ENCODE measurements around the gene DNM3.

DNM3 gene

GRCh38 chr1:172359491-172359999 is 518.2 kb downstream of the DNM3 start (continued):
- TF ChIP-seq ZFP30 (CRISPR knock-in tag; IDR thresholded peaks at IDR 0.05): no peak

- no peak for ATAC-seq
- no peak for TF ChIP-seq PPARA (CRISPR knock-in tag; IDR thresholded peaks at IDR 0.05; ENCODE audit: borderline replicate concordance)
- no peak for TF ChIP-seq ZNF565 (CRISPR knock-in tag; conservative IDR thresholded peaks at IDR 0.05; ENCODE audit: low read depth)
- TF ChIP-seq SNAI2 (CRISPR knock-in tag; IDR thresholded peaks at IDR 0.05): no peak
- no peak for TF ChIP-seq ZFP3 (CRISPR knock-in tag; IDR thresholded peaks at IDR 0.05)
- no peak for TF ChIP-seq CREB5 (CRISPR knock-in tag; IDR thresholded peaks at IDR 0.05; ENCODE audit: low read depth)
Measured at GRCh38 chr1:172360511-172360910, 519.2 kb downstream of the DNM3 start.

- ATAC-seq: no peak
- no peak for TF ChIP-seq BACH2 (CRISPR knock-in tag; IDR thresholded peaks at IDR 0.05; ENCODE audit: borderline replicate concordance)
- no peak for TF ChIP-seq CSRNP3 (CRISPR knock-in tag; IDR thresholded peaks at IDR 0.05)
- TF ChIP-seq SNAI2 (CRISPR knock-in tag; IDR thresholded peaks at IDR 0.05): no peak
- no peak for TF ChIP-seq ZC3H10 (CRISPR knock-in tag; IDR thresholded peaks at IDR 0.05)
- no peak for TF ChIP-seq ZNF8 (CRISPR knock-in tag; IDR thresholded peaks at IDR 0.05)
- no peak for TF ChIP-seq RARB (CRISPR knock-in tag; IDR thresholded peaks at IDR 0.05)
- no peak for TF ChIP-seq CREB5 (CRISPR knock-in tag; IDR thresholded peaks at IDR 0.05; ENCODE audit: low read depth)
- TF ChIP-seq ZFP30 (CRISPR knock-in tag; IDR thresholded peaks at IDR 0.05): no peak
- no peak for TF ChIP-seq PATZ1 (CRISPR knock-in tag; IDR thresholded peaks at IDR 0.05; ENCODE audit: borderline replicate concordance)
- no peak for TF ChIP-seq ISL1 (CRISPR knock-in tag; IDR thresholded peaks at IDR 0.05)
- TF ChIP-seq PPARA (CRISPR knock-in tag; IDR thresholded peaks at IDR 0.05; ENCODE audit: borderline replicate concordance): no peak
- TF ChIP-seq POU6F1 (CRISPR knock-in tag; IDR thresholded peaks at IDR 0.05; ENCODE audit: borderline replicate concordance, low read depth): no peak
- no peak for TF ChIP-seq ZFP3 (CRISPR knock-in tag; IDR thresholded peaks at IDR 0.05)
- no peak for TF ChIP-seq TCF4 (CRISPR knock-in tag; IDR thresholded peaks at IDR 0.05; ENCODE audit: borderline replicate concordance)
- TF ChIP-seq GLIS3 (CRISPR knock-in tag; IDR thresholded peaks at IDR 0.05): no peak
- no peak for TF ChIP-seq TSHZ2 (CRISPR knock-in tag; IDR thresholded peaks at IDR 0.05)
- no peak for TF ChIP-seq ZNF565 (CRISPR knock-in tag; conservative IDR thresholded peaks at IDR 0.05; ENCODE audit: low read depth)
- no peak for TF ChIP-seq OSR1 (CRISPR knock-in tag; IDR thresholded peaks at IDR 0.05)
- no peak for TF ChIP-seq ESRRG (CRISPR knock-in tag; IDR thresholded peaks at IDR 0.05)
- no peak for TF ChIP-seq ZNF70 (CRISPR knock-in tag; IDR thresholded peaks at IDR 0.05)
Measured at GRCh38 chr1:172360985-172361384, 519.7 kb downstream of the DNM3 start.

Measured in SK-N-SH treated with all-trans-retinoic acid at 6 μM for 48 hours (cell line).